HG02943 (cell line): Measurements from ENCODE around the gene TRPM3.

Source experiments
- ATAC-seq: cut with Tn5 transposase; IDR thresholded peaks from one replicate; pipeline ENCODE4 v1.9.1; 2021; ENCODE audit warnings: mild to moderate bottlenecking, low read depth, moderate library complexity; ENCODE audit not compliant: unreplicated experiment

TRPM3 gene

DNA sequence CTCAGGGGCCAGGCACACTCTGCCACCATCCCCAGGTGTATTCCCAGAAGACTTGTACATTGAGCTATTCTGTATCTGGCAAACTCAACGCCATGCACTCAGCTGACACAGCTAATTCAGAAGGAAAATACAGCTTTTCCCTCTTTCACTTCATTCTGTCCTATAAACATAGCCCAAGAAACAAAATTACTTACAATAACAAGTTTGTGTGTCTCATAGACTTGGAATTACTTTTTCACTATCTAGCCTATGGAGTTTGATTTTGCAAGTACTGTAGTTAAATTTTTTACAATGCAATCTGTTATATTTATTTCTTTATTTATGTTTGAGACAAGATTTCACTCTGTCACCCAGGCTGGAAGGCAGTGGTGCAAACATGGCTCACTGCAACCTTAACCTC, 581.9 kb downstream of the TRPM3 start:
- no peak for ATAC-seq

DNA sequence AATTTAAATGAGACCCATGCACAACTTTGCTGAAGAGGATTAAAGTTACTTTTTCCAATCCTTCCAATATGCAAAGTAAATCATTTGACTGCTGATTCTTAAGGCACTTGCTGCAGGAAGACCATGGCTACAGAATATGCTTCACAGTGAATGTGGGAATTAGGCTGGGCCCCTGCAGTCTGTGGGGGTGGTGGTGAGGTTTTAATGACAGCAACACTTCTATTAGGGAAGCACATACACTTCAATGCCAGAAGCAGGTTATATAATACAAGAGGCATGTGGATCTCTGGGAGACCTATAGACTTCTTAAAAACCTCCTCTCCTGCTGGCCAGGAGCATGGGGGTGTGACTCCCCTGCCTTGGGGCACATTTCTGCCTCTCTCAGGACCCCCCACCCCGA, 582.4 kb downstream of the TRPM3 start:
- ATAC-seq, result no peak

DNA sequence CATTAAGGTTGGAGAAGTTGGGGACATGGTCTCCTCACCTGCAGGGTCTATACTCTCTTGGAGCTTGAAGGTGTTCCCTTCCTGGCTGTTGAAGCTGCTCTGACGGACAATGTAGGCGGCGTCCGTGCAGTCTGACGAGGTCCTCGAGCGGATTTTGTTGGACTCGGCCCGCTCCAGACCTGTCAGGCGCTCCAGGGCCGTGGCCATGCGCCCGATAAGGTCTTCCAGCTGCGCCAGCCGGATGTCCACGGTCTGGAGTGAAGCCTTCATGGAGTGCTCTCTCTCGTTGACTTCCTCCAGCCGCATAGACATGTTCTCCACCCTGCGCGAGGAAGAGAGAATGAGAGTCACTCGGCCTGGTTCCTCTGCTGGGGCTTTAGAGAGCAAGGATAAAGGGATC, 584.3 kb downstream of the TRPM3 start:
- ATAC-seq, result no peak

DNA sequence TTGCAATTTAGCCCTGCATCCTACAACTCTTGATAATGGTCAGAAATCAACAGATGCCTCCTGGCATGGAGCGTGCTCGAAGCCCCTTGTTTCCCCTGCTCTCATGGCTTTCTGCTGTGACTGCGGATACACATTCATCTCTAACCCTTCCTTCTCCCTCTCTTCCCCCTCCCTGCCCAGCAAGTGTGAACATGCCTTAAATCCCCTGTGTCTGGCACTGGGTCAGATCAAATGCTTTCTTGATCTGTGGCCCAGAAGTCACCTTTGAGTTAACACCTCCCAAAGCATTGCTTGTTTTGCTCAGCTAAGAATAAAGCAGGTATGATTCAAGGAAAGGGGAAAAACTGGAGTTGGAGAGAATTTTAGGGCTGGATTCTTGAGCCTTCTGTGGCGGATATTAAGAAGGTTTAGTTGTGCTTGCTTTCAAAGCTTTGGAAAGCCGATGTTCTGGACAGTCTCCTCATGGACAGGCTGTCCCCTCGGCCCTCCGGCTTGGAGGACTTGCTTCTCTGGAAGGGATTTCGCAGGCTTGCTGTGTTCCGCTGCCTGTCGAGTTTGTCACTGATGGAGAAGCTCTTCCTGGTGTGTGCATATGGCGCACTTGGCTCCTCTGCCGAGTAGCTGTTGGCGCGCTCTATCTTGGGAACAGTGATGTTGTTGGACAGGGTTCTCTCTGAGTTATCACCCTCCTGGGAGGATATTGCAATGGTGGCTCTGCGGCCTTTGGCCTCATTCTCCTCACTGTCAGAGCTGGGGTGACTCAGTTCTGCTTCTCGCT, 585.7 kb downstream of the TRPM3 start:
- ATAC-seq, result no peak

DNA sequence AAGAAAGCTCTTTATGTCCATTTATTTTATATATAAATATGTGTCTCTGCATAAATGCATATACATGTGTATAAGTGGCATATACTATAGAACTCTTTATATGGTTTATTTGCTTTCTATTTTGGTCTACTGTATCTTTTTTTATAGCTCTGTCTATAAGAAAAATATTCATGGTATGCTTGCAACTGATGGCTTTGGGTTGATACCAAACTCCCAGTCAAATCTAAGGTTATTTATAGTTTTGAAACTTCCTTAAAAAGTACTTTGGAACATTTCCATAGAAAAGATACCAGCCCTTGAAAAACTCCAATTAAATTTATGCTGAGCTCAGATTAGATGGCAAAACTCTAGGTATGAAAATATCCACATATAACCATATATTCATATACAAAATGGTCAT, 587.0 kb downstream of the TRPM3 start:
- no peak for ATAC-seq

DNA sequence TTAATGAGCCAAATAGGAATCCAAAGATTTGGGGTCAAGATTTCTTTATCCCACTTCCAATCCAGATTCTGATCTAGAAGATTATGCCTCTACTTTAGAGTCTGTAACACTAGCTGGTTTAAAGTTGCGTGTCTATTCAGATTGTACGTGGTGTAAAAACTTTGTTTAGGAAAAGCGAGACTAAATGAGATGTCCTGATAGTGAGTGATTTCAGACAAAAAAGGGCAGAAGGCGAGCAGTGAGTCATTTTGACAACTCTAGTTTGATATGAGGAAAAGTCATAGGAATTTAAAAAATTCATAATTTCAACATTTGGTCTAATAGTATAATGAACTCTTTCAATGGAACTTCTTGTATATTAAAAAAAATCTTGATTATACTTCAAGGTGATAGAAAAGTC, 587.4 kb downstream of the TRPM3 start:
- no peak for ATAC-seq

DNA sequence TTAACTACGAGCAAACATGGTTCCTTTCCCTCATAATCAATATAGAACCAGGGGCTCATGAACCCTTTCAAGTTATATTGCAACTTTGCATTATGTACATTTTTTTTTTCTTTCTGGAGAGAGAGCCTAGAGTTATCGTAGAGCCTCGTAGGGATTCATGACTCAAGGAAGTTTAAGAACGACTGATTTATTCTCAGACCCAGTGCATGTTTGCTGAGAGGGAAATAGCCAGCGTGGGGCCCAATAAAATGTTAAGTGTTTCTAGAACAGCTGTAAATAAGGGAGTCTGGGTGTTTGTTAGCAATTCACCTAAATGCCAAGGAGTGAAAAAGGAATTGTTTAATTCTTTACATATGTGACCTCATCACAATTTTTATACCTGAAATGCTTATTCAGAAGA, 587.9 kb downstream of the TRPM3 start:
- no peak for ATAC-seq

DNA sequence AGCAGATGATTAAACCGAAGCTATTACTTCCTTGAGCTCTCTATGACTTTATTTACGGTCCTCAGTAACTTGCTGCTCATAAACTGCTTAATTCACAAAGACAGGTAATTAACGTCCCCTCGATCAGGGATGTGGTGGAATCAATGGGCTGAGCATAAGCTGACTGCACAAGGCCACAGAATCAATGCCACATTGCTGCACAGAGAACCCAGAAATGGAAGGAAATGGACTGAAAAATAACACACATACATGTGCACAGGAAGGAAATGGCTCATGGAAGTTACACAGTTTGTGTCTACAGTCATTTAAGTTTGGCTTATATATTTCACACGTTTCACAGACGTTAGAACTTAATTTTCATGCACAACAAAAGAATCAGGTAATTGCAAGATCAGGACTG, 588.7 kb downstream of the TRPM3 start:
- ATAC-seq, result no peak

DNA sequence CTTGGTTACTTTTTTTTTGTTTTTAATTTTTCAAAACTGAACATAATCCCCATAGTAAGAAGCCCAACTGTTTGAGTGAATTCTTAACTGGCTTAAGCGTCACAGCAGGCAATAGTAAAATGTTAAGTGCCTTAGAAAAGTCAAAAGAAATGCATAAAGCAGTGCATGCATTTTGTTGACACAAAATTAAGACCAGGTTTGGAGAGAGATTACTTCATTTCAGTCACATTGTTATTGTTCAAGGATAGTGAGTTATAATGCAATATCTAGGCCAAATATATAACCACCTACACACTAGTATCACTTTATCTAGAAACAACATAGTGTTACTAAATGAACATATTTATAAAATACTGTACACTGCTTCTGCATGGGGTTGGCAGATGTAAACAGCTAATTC, 590.1 kb downstream of the TRPM3 start:
- ATAC-seq, result no peak

DNA sequence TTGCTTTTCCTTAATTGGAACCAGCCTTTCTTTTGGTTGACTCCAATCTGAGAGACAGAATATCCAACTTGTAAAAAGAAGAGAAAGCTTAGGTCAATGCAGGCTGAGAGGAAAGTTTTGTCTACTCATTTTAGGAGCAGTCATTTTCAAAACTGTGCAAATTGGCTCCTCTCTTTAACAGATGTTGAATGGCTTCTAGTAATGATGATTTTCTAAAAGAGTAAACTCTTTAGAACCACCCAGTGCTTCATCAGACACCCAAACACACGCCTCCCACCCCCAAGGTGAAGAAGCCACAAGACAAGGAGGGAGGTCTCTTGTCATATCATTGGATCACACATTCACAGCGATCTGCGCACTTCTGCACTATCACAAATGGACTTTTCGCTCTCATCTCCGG, 590.7 kb downstream of the TRPM3 start:
- ATAC-seq, result no peak

DNA sequence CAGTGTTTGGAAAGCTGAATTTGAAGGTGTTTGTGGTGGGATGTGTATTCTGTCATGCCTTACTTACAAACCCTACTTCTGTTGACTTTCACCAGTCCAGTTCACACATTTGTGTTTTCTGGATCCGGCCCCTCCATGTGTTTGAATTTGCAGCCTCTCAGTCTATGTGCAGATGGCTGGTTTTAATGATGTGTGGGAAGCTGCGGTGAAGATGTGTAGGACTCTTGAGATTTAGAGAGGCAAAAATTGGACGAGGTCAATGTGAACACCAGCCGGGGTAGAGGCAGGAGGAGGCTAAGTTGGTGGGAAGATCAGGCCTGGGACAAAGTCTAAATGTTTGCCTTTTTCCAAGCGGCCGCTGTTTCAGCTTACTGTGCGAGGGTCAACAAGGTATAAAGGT, 591.6 kb downstream of the TRPM3 start:
- ATAC-seq, result no peak

DNA sequence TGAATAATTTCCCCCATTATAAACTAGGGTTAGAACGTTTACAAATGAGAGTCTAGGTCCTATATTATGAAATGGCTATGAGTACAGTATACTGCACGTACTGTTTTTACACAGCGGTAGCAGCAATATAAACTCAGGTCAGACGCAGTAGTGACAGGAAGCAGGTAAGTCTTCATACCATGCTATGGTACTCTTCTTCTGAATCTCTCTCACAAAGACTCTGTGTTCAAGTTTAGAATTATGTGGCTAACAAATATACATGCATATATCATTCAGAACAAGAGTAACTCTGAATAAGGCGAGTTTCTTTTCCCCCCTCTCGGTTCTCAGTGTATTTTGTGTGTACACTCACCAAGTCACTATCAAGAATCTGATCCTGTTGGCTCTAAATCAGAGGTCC, 592.0 kb downstream of the TRPM3 start:
- ATAC-seq, result no peak

DNA sequence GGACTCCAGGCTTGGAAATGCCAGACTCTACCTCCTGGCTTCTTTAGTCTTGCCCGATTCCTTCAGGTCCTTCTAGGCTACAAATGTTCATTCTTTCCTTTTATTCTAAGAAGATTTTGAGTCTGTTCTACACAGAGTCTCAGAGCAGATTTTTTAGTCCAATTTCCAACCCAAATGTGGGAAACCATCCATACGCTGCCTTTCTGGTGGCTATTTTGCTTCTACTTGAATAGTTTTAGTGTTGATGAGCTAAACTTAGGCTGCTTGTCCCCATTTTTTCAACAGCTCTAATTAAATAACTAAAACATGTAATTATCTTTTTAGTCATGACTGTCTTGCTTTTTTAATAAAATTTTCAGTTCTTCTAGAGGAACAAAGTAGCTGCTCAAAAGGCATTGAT, 594.5 kb downstream of the TRPM3 start:
- ATAC-seq, result no peak

DNA sequence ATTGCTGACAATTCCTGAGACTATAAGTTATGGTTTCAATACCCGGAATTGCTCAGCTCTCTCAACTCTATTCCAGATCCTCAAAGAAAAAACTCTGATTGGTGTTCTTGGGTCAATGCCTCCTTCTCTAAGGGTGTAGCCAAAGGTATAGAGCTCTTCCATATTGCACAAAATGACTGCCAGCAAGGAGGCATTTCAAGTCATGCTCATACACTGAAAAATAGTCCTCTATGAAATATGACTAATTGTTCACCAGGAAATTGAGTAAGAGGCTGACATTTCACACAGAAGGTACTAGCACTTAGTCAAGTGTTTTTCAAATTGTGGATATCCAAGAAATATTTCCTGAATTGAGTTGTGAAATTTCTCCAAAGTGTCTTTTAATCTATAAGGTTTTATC, 595.9 kb downstream of the TRPM3 start:
- ATAC-seq, result no peak

DNA sequence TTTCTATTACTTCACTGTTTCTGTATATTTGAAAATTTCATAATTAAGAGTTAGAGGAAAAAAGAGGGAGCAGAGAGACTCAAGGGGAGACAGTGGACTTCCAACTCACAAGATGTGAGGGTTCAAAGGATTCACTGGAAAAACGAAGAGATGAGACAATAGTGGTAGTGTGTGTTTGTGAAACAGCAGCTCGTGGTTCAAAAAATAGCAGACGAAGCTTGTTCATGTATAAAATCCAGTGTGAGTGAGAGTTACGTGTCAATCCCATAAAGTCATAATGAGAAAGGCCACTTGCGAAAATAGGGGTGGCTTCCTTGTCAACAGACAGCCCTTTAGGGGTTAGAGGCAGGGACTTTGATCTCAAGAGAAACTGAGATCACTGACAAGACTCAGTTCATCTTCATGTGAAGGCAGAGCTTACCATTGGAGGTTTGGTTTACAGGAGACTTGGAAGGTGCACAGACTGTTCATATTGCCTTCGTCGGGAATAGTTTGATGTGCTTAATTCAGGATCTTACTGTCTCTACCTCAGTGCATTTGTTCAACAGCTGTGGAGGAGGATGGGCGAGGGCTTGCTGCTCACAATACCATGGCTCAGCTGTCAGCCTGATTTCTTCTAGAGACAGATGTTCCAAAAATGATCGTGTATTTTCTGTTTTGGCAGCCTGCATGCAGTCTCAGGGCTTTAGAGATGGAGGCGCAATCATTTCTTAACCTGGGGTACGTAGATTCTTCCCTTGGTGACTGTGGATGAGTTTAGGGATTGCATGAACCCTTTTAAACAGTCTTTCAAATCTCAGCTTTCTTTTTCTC, 601.3 kb downstream of the TRPM3 start:
- ATAC-seq, result no peak

DNA sequence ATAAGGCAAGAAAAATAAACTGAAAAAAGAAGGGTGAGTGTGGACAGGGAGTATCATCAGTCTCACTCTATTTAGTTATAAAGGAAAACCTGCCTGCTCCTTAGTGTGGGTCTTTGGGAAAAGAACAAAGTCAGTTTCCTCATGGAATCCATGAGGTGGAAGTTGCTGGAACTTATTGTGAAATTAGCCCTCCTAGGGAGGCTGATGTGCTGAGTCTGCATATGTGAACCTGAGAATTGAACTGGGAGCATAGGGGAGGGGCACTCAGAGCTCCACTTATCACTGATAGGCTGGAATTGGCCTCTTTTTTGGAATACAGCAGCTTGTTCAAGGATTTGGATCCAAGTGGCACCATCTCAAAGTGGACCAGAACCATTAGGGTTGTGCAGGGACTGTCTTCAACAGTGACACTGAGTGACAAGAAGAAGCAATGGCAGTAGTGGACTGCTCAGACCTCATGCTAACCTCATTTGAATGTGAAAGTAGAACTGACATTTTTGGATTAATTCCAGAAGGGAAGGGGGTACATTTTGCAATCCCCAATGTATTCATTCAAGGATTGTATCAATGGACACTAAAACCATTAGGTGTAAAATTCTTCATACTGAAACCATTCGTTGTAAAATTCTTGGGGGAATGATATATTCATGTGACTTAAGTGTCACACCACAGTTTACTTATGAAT, 603.4 kb downstream of the TRPM3 start:
- no peak for ATAC-seq

DNA sequence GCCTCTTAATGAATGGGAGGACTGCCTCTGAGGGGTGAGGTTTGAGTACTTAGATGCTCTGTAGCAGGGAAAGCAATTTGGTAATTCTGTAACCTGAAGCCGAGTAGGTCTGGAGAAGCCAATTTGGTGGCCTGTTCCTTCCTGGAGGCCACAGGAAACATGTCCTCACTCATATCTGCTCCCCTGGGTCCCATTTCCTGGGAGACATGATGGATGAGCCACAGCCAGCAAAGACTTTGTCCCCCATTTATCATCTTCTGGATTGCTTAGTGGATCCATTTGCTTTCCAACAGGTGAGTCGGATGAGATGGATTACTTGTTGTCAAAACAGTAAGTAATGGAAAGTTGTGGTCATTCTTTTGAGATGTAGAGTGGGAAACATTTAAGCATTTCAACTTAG, 607.1 kb downstream of the TRPM3 start:
- ATAC-seq, result no peak

DNA sequence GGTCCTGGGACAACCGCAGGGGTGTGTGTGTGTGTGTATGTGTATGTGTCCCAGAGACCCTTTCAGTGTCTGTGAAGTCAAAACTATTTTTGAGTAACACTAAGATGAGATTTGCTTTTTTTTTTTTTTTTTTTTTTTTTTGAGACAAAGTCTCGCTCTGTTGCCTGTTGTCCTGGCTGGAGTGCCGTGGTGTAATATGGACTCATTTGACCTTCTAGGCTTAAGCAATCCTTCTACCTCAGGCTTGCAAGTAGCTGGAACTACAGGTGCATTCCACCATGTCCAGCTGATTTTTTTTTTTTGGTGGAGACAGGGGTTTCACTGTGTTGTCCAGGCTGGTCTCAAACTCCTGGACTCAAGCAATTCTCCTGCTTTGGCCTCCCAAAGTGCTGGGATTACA, 609.6 kb downstream of the TRPM3 start:
- ATAC-seq, result no peak

DNA sequence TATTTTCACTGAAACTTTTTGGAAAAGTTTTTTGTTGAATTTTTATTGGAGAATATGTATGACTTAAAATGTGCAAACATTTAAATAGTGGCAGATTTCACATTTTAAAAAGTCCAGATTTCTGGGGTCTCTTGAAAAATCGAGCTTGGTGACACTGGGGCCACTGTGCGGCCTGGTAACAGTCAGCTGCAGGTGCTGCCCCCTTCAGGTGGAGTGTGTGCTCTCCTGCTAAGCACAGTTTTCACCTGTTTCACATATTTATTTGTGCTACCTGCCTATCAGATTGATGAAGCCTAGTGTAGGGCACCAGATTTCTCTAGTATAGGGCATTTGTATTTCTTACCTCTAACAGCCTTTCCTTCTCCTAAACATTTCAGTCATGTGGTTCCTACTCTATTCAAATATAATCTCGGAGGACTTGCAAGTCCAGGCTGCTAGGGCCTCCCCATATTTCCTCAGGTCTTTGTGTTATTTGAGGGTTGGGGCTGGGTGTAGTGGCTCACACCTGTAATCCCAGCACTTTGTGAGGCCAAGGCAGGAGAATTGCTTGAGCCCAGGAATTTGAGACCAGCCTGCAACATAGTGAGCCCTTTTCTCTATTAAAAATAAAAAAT, 611.2 kb downstream of the TRPM3 start:
- no peak for ATAC-seq

DNA sequence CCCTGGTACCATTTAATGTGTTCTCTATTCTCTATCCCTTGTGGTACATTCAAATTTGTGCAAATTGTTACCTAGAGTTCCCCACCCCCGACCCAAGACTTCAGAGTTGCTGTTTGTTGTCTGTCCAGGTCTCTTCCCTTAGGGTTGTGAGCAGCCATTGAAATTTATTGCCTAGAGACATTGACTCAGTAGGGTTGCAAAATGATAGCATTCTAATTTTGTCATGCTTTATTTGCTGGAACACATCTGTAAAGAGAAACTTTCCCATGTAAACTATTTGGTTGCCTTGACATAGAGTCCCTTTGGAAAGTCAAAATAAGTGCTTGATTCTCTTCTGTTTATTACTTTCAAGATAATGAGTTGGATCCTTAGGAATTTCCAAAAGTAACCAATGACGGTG, 615.3 kb downstream of the TRPM3 start:
- no peak for ATAC-seq

DNA sequence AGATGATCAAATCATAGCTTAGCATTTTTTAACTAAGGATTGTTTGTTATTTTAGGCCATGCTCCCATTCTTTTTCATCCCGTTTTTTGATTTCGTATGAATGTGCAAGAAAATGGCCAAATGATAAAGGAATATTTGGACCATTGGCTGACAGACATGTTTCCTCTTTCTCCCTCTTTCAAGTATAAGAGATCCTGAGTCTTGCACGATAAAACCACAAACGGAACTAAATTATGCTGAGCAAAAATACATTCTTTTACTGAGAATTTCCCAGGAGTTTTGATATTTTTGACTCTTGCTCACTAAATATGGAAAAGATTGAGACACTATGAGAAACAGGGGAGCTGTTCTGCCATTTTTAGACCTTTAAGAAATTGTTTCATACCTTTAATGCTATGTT, 616.6 kb downstream of the TRPM3 start:
- ATAC-seq, result no peak
